ENCODE data around the gene CBLN4.

DNA sequence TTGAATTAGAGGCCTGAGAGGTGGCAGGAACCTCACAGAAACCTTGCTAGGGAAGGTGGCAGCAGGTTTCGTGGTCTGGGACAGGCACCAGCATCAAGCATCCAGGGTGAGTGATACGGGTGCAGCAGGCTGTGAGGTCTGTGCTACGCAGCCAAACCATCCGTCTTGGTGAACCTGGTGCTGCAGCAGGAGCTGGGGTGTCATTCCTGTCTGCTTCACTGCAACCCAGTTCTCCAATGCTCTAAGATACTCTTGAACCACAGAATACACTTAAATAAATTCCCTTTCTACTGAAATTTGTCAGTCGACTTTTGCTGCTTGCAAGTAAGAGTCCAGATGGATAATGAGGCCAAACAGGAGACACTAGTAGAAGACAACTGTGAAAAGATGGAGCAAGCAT is 9.7 kb upstream of the CBLN4 start:
- TF ChIP-seq, protein P1, sequence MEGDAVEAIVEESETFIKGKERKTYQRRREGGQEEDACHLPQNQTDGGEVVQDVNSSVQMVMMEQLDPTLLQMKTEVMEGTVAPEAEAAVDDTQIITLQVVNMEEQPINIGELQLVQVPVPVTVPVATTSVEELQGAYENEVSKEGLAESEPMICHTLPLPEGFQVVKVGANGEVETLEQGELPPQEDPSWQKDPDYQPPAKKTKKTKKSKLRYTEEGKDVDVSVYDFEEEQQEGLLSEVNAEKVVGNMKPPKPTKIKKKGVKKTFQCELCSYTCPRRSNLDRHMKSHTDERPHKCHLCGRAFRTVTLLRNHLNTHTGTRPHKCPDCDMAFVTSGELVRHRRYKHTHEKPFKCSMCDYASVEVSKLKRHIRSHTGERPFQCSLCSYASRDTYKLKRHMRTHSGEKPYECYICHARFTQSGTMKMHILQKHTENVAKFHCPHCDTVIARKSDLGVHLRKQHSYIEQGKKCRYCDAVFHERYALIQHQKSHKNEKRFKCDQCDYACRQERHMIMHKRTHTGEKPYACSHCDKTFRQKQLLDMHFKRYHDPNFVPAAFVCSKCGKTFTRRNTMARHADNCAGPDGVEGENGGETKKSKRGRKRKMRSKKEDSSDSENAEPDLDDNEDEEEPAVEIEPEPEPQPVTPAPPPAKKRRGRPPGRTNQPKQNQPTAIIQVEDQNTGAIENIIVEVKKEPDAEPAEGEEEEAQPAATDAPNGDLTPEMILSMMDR (IDR thresholded peaks at IDR 0.05) = no peak
- no peak for TF ChIP-seq SIN3A (IDR thresholded peaks at IDR 0.05; ENCODE audit: borderline replicate concordance, insufficient read depth, low read depth, low read length)
- TF ChIP-seq POLR2AphosphoS5 (IDR thresholded peaks at IDR 0.05; ENCODE audit: low read depth, low read length) = no peak
- TF ChIP-seq TCF7L2 (IDR thresholded peaks at IDR 0.05; ENCODE audit: low read depth, low read length) = no peak
